Ascending aorta (tissue), 2 donors: ENCODE data around the gene SHISA9. TPM values are rescaled to one million over a fixed set of nuclear protein-coding genes. Genes with fewer than 3 reads are reported as not detected.

Experiments used
- DNase-seq, 2 donors: peaks; one replicate each; pipeline ENCODE4 v3.0.0-alpha.2; 2019; ENCODE audit warnings: low spot score in 2 of 2
- H3K27ac ChIP-seq, 2 donors: fragments of 200-600 bp; sonication (generic); one replicate each; pipeline ENCODE4 v1.5.1; 2016 to 2017; ENCODE audit warnings: mild to moderate bottlenecking in 1 of 2
- H3K27me3 ChIP-seq: fragments of 200-600 bp; sonication (generic); one replicate; pipeline ENCODE4 v1.5.1; 2017
- H3K36me3 ChIP-seq, 2 donors: fragments of 200-600 bp; sonication (generic); one replicate each; pipeline ENCODE4 v1.5.1; 2016
- H3K4me1 ChIP-seq, 2 donors: fragments of 200-600 bp; sonication (generic); one replicate each; pipeline ENCODE4 v1.5.1; 2016 to 2017; ENCODE audit warnings: mild to moderate bottlenecking in 1 of 2
- H3K4me3 ChIP-seq, 2 donors: fragments of 200-600 bp; sonication (generic); one replicate each; pipeline ENCODE4 v1.5.1; 2016 to 2017; ENCODE audit warnings: mild to moderate bottlenecking in 1 of 2
- H3K9me3 ChIP-seq, 2 donors: fragments of 200-600 bp; sonication (generic); one replicate each; pipeline ENCODE4 v1.5.1; 2016
- intact Hi-C: fragments of 100-400 bp; cut with DNase I; formaldehyde crosslinking; loops from one replicate; pipeline ENCODE4 v1.15.1; 2023
- total RNA-seq: library from RNA; depleted of rRNA; stranded (reverse); fragments of >200 nt; gene quantifications from one replicate; pipeline ENCODE4 v1.1.0, GENCODE V29; 2016
- TF ChIP-seq, protein P1 (sequence below), 3 experiments: fragments of 200-600 bp in 2 of 3; fragments of 450-650 bp in 1 of 3; sonication (generic) in 2 of 3; IDR thresholded peaks; one replicate each; pipeline ENCODE4 v1.5.1; 2016 to 2019; ENCODE audit warnings: antibody characterized with exemption in 3 of 3, mild to moderate bottlenecking in 1 of 3, moderate library complexity in 1 of 3

SHISA9 gene
- total RNA-seq, 1 donor from 2014 or later: 8.9 TPM

GRCh38 chr16:12941896-12942295 lies 40.5 kb downstream of the SHISA9 start:
- Histone ChIP-seq H3K4me1 (no peaks in the 10 kb centered on the region), H3K27me3 (no peaks in the 10 kb centered on the region), H3K36me3 (no peaks in the 10 kb centered on the region), H3K4me3 (no peak overlapping the region), H3K27ac (no peak overlapping the region), H3K9me3 (peaks cover 0 to 3% of the 10 kb centered on the region in 2 donors)
- intact Hi-C loops: no loop called here
- TF ChIP-seq, protein P1, sequence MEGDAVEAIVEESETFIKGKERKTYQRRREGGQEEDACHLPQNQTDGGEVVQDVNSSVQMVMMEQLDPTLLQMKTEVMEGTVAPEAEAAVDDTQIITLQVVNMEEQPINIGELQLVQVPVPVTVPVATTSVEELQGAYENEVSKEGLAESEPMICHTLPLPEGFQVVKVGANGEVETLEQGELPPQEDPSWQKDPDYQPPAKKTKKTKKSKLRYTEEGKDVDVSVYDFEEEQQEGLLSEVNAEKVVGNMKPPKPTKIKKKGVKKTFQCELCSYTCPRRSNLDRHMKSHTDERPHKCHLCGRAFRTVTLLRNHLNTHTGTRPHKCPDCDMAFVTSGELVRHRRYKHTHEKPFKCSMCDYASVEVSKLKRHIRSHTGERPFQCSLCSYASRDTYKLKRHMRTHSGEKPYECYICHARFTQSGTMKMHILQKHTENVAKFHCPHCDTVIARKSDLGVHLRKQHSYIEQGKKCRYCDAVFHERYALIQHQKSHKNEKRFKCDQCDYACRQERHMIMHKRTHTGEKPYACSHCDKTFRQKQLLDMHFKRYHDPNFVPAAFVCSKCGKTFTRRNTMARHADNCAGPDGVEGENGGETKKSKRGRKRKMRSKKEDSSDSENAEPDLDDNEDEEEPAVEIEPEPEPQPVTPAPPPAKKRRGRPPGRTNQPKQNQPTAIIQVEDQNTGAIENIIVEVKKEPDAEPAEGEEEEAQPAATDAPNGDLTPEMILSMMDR (IDR thresholded peaks at IDR 0.05): no peak
- DNase-seq: no peak

DNA sequence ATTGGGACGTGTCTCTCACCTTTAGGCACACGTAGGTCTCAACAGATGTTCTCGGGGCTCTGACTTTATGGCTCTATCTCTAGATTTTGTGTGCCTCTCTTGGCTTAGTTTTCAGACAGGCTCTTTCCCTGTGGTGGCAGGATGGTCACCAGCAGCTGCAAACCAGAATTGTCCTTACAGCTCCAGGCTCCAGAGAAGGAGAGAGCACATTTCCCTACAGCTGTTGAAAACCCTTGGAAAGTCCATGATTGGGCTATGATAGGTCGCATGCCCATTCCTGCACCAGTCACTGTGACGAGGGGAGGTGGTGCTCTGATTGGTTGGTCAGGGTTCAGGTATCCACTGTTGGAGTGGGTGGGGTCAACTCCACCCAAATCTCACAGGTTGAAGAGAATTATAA lies 41.5 kb downstream of the SHISA9 start:
- Histone ChIP-seq H3K4me1 (no peaks in the 10 kb centered on the region), H3K9me3 (peaks cover 0 to 3% of the 10 kb centered on the region in 2 donors), H3K36me3 (no peaks in the 10 kb centered on the region), H3K27ac (no peak overlapping the region), H3K27me3 (no peaks in the 10 kb centered on the region), H3K4me3 (no peak overlapping the region)
- intact Hi-C loops: no loop called here
- TF ChIP-seq, protein P1 (IDR thresholded peaks at IDR 0.05): no peak
- DNase-seq: no peak

DNA sequence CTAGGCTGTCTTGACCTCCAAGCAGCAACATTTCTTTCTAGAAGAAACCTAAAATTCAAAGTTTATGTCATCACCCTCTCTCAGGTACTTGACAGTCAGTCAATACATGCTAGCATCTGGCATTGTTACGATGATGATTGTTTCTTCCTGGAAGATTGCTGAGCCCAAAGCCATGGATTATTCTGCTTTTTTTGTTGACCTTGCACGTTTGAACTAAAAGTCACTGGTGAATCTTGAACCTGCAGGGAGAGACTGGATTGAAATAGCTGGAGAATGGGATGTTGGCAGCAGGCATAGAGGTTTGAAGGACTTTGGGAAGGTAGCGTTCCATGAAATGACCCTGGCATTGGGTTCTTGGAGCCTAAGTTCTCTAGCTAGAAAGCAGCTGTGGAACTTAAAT lies 42.9 kb downstream of the SHISA9 start:
- Histone ChIP-seq H3K4me3 (no peak overlapping the region), H3K36me3 (no peaks in the 10 kb centered on the region), H3K27me3 (no peaks in the 10 kb centered on the region), H3K27ac (no peak overlapping the region), H3K4me1 (no peaks in the 10 kb centered on the region), H3K9me3 (peaks cover 0 to 3% of the 10 kb centered on the region in 2 donors)
- intact Hi-C loops: no loop called here
- no peak for DNase-seq
- TF ChIP-seq, protein P1 (IDR thresholded peaks at IDR 0.05): no peak

DNA sequence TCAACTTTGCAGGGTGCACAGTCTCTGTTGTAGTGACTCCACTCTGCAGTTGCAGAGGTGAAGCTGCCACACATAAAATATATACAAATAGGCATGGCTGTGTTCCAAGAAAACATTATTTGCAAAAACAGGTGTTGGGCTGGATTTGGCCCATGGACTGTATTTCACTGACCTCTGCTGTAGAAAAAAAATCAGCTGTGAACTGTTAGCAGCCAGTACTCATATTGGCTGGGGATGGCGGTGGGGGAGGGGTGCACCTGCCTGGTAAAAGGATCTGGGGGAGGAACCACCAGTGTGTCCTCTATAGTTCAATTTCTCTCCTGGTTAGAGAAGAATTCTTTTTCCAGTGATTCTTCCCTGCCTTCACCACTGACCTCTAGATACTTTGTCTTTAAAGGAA lies 50.0 kb downstream of the SHISA9 start:
- intact Hi-C loops: no loop called here
- no peaks in the 10 kb centered on the region for H3K4me1 ChIP-seq
- TF ChIP-seq, protein P1 (IDR thresholded peaks at IDR 0.05): no peak
- no peaks in the 10 kb centered on the region for H3K27me3 ChIP-seq
- no peak overlapping the region for H3K27ac ChIP-seq
- H3K36me3 ChIP-seq: no peaks in the 10 kb centered on the region
- no peak for DNase-seq
- H3K9me3 ChIP-seq: no peaks in the 10 kb centered on the region
- H3K4me3 ChIP-seq: no peak overlapping the region

- DNase-seq: no peak
- Histone ChIP-seq H3K4me3 (no peak overlapping the region), H3K27me3 (no peaks in the 10 kb centered on the region), H3K9me3 (no peaks in the 10 kb centered on the region), H3K4me1 (no peaks in the 10 kb centered on the region), H3K27ac (no peak overlapping the region), H3K36me3 (no peaks in the 10 kb centered on the region)
- intact Hi-C loops: no loop called here
- TF ChIP-seq, protein P1 (IDR thresholded peaks at IDR 0.05): no peak
These were observed 50.6 kb downstream of the SHISA9 start for GRCh38 chr16:12951976-12952375.

- H3K4me3 ChIP-seq: no peak overlapping the region
- H3K27ac ChIP-seq: no peak overlapping the region
- H3K27me3 ChIP-seq: no peaks in the 10 kb centered on the region
- intact Hi-C loops: no loop called here
- no peaks in the 10 kb centered on the region for H3K36me3 ChIP-seq
- TF ChIP-seq, protein P1 (IDR thresholded peaks at IDR 0.05): no peak
- peaks cover 0 to 5% of the 10 kb centered on the region in 2 donors for H3K4me1 ChIP-seq
- DNase-seq: no peak
- H3K9me3 ChIP-seq: no peaks in the 10 kb centered on the region
These were observed 57.0 kb downstream of the SHISA9 start for GRCh38 chr16:12958366-12958765.
